SKM-1 treated with dmso at 0.1 percent for 144 hours (cell line): Measurements from ENCODE around the gene GPAT3.
A peak's percentile ranks its signal among the peaks of the same experiment; 100 is the strongest.
"Not testable (repeated sequence)": the region's sequence is repeated elsewhere in the genome, so short reads cannot be mapped to it uniquely, and the experiment has no call there.

Source experiments
- DNase-seq: peaks from one replicate; lab custom pipeline; 2025; ENCODE audit not compliant: unreplicated experiment; lab: John Stamatoyannopoulos, UW

GPAT3 gene

DNA sequence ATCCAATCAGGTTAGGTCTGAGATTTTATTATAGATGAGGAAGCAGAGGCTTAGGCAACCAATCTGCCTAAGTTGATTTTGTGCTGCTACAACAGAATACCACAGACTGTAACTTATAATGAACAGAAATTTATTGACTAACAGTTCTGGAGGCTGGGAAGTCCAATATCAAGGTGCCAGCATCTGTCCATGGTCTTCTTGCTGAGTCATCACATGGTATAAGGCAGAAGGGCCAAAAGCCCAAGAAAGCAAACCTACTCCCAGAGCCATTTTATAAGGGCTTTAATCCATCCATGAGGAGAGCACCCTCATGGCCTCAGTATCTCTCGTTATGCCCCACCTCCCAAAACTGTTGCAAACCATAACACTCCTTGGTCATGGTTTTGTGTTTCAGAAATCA, 55.8 kb downstream of the GPAT3 start:
- no peak for DNase-seq

DNA sequence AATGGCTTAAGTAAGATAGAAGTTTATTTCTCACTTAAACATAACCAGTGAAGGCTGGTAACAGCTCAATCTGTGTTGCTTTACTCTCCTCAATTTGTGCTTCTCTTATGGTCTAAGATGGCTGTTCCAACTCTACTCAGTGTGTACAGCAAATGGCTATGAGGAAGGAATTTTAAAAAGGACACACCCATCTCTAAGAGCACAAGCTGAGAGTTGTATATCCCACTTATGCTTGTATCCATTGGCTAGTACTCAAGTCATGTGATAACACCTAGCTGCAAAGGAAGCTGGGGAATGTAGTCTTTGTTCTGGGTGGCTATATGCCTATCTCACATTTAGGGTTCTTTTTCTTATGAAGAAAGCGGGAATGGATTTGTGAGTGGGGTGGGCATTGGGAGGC, 63.3 kb downstream of the GPAT3 start:
- DNase-seq = peak; percentile 14

DNA sequence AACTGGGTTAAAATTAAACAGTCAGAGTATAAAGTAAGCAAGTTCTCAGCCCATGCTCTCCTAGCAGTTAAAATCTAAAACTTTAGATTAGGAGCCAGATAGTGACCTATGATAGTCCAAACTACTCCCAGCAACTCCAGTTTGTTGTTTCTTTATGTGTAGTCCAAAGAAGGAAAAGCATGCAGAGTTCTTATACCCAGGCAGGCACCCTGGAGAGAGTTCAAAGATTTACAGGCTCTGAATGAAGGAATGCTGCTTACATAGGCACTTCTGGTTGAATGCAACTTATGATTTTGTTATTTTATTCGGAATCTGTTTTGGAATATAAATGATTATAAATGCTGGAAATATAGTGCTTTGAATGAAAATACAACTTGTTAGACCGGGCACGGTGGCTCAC, 67.2 kb downstream of the GPAT3 start:
- DNase-seq = no peak

DNA sequence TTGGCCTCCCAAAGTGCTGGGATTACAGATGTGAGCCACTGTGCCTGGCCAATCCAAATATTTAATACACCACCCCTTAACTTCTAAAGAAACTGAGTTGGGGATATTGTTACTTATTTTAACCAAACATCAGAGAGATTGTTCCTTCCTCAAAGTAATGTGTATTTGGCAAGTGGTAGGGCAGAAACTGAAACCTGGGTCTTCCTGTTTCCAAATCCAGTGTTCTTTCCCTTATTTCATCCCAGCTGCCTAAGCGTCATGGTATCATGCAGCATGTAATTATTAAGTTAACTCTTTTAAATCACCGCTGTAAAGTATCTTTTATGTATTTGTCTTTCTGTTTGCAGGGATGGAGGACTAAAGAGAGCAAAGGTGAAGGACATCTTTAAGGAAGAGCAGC, 68.4 kb downstream of the GPAT3 start:
- no peak for DNase-seq

DNA sequence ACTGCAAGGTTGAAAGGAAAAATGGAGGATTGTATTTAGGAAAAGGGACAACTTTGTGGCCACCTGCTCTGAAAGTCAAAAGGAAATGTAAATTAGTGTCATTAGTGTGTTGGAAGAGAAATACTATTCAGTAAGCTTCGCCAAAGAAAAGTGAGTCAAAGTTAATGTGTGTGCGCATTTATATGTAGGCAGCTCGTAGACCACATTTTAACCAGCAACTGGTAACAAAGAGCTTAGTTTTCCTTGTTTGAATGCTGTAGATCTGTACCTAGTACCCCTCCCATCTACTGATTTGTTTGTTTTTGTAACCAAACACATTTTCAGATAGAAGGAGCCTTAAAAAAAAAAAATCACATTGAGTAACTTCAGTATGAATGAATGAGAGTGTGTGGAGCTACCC, 69.3 kb downstream of the GPAT3 start:
- DNase-seq = no peak

DNA sequence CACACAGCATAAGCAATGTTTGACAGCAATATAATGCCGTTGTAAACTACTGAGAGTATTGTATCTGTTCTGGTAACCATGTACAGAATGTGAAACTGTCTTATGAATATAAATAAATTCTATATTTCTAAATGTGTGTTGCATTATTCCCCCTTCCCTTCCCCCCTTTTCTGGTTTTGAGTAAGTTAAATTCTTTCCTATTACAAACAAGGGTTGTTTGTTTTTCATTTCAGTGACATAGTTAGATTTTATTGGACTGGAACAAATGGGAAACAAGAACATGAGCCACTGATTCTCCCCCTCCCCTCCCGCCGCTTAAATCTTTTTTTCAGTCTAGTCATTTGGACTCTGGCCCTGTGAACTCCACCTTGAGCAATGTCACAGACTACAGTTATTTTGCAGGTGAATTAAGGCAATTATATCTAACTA, 69.8 kb downstream of the GPAT3 start:
- DNase-seq = no peak

DNA sequence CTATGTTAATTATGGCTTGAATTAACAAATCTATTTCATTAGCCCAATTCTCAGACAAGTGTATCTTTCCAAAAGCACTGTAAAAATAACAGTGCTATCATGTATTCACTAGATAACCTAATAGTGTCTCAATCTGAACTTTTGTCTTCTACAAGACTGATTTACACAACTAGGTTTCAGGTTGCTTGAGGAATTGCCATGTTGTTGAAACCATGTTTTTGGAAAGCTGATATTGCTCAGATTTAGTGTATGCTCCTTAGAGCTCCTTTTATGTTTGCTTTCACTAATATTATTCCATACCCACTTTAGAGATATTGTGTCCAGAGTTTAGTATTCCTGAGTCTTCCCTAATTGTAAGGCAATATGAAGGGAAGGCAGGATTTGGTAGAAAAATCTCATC, 70.6 kb downstream of the GPAT3 start:
- DNase-seq = no peak

DNA sequence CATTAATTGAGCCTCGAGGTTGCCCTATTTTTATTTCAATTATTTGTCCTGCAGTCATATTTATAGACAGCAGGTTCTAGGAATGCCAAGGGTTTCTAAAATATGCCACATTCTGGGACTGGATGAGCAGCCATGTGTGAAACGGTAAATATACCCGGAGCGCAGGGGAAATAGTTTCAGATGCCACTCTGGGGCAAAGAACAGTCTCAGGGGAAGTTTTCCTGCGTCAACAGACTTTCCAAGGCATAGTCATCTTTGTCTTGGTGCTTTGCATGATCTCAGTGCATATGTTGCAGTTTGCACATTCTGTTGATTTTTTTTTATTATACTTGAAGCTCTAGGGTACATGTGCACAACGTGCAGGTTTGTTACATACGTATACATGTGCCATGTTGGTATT, 71.0 kb downstream of the GPAT3 start:
- no peak for DNase-seq

DNA sequence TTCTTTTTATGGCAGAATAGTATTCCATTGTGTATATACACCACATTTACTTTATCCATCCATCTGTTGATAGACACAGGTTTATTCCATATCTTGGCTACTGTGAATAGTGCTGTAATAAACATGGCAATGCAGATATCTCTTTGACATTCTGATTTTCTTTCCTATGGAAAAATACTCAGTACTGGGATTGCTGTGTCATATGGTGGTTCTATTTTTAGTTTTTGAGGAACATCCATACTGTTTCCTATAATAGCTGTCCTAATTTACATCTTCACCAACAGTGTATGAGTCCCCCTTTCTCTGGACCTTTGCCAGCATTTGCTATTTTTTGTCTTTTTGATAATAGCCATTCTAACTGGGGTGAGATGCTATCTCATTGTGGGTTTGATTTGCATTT, 73.5 kb downstream of the GPAT3 start:
- DNase-seq = no peak

DNA sequence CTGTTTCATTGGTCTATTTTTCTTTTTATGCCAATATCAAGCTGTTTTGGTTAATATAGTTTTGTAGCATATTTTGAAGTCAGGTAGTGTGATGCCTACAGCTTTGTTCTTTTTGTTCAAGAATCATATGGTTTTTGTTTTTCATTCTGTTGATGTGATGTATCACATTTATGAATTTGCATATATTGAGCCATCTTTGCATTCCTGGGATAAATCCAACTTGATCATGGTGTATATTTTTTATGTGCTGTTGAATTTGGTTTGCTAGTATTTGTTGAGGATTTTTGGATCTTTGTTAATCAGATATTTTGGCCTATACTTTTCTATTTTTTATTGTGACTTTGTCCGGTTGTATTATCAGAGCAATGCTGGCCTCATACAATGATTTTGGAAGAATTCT, 74.8 kb downstream of the GPAT3 start:
- DNase-seq = no peak

DNA sequence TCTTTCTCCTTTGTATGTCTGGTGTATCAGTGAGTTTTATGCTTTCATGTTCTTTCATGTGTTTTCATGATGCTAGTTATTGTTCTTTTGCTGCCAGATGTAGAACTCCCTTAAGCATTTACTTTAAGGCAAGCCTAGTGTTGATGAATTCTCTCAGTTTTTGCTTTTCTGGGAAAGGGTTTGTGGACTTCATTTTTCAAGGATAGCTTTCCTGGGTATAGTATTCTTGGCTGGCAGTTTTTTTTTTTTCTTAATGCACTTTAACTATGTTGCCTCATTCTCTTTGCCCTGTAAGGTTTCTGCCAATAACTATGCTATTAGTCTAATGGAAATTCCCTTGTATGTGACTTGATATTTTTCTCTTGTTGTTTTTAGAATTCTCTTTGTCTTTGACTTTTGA, 77.1 kb downstream of the GPAT3 start:
- DNase-seq = no peak

DNA sequence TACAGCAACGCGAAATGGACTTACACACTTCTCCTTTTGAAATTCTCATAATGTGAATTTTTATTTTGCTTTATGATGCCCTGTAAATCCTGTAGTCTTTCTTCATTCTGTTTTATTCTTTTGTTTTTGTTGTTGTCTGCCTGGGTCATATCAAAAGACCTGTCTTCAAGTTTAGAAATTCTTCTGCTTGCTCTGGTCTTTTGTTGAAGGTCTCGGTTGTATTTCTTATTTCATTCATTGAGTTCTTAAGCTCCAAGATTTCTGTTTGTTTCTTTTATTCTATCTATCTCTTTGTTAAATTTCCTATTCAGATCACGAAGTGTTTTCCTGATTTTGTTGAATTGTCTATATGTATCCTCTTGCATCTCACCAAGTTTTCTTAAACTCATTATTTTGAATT, 78.1 kb downstream of the GPAT3 start:
- DNase-seq = no peak

DNA sequence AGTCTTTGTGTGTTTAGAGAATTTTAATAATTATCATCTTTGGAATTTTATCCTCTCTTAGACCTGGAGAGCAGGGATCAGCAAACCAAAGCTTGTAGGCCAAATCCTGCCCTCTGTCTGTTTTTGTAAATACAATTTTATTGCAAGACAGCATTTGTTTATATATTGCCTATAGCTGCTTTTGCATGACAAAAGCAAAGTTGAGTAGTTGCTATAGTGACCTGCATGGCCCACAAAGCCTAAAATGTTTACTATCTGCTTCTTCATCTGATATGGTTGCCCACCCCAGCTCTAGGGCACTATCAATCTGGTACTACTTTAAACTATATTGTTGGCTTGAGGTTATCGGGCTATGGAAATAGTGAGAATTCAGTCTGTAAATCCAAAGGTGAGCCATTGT, 80.3 kb downstream of the GPAT3 start:
- no peak for DNase-seq

DNA sequence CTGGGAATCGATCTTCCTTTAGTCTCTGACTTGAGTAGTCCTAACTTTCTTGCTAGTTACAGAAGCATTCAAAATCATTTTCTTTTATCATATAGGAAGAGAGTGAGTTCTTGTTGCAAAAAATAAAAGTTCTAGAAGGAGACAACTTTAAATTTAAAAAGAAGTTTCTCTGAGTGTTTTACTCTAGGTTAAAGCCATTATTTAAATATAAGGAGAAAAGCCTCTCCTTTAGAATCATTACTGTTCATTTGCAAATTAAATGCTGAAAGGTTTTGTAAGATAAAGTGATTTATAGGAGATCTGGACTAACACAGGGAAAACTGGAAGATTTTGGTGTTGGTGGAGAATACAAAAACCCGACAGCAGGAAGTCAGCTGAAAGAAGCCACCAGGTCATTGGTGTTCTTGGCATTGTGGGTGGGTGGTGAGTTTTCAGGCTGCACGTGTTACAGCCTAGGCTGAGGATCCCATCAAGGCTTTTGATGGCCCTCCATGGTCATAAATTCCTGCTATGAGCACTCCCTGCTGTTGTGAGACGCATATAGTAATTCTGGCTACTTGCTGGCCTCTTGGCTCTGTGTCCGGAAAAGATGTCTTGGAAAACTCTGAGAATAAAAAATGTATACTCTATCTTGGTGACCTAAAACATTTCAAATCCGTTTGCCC, 81.6 kb downstream of the GPAT3 start:
- DNase-seq = no peak

DNA sequence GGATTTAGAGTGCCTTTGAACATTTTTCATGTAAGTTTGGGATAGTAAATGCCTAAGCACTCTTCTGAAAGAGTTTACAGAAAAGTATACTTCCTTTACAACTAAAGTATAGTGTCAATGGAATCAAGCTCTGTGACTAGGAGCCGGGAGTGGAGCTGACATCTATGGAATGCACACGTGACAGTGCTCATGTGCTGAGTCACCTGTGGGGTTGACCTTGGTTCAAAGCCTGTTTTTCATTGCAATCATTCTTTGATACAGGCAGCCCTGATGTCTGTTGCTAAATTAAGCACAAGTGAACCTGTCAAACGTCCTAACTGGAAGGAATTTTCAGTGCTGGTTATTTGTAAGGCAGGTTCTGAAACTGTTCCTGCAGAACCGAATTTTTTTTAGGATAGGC, 82.5 kb downstream of the GPAT3 start:
- DNase-seq = no peak

DNA sequence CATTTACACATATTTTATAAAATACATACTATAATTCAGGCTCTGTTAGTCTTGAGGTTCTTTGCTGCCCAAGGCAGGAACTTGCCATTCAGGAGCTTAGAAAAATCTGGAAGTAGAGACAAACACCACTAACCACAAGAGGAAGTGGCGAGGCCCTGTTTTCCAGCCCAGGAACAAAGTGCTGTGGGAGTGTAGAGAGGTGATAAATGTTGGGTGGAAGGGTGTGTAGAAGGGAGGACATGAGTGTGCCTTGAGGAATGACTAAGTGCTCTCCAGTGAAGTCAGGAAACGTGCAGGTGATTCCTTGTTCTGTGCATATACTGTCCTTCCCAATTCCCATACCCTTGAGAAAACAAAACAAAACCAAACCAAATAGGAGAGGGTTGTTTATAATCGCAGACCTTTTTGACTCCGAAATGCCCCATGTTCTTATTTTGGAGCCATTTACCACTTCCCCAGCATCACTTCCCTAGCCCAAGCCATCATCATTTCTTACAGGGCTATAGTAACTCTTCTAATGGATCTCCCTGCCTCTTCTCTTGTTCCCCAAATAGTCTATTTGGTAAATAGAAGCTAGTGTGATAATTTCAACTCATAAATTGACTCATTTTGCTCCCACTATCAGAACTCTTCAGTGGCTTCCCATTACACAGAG, 83.2 kb downstream of the GPAT3 start:
- DNase-seq = peak; percentile 62

DNA sequence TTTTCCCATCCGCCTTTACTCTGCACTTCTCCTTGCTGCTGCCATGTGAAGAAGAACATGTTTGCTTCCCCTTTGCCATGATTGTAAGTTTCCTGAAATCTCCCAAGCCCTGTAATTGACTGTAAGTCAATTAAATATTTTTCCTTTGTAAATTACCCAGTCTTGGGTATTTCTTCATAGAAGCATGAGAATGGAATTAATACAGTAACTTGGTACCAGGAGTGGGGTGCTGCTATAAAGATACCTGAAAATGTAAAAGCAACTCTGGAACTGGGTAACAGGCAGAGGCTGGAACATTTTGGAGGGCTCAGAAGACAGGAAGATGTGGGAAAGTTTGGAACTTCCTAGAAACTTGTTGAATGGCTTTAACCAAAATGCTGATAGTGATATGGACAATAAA, 86.2 kb downstream of the GPAT3 start:
- DNase-seq = not testable (repeated sequence)

DNA sequence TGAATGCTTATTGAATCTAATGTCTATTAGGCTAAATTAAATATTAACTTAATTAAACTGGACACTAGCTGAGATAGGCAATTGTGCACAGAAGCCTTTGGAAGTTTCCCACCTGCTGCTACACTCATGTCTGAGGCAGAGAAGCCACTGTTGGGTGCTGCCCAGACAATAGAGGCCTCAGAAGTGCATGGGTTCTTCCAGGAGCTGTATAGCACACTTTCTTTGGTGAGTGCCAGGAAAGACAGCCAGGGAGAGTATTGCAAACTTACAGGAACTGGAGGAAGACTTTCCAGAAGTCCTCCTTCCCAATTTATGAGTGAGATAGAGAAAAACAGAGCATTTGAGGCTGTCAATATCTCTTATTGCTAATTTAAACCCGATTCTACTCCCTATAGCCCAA, 89.9 kb downstream of the GPAT3 start:
- no peak for DNase-seq

DNA sequence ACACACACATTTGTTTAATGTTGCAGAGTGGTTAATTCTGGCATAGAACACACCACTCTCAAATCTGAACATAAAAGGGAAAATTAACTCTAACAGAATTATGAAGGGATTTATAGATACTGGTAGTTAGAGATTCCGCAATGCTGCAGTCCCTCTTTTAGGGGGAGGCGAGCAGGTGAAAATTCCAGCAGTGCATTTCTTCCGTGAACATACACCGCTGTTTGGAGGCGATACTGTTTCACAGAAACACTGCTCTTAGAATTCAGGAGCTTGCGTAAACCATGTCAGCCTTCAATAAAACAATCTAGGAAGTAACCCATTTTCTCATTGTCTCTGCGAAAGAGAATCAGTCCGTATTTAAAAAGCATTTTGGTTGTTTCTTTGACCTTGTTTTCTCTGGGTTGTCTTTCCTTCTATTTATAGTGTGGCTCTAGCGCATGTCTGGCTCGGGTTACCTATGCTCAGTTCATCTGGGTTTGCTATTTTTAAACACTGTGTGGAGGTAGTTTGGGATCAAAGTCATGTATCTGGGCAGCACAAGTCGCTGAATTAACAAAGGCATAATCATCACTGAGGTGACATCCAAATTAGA, 90.4 kb downstream of the GPAT3 start:
- no peak for DNase-seq

DNA sequence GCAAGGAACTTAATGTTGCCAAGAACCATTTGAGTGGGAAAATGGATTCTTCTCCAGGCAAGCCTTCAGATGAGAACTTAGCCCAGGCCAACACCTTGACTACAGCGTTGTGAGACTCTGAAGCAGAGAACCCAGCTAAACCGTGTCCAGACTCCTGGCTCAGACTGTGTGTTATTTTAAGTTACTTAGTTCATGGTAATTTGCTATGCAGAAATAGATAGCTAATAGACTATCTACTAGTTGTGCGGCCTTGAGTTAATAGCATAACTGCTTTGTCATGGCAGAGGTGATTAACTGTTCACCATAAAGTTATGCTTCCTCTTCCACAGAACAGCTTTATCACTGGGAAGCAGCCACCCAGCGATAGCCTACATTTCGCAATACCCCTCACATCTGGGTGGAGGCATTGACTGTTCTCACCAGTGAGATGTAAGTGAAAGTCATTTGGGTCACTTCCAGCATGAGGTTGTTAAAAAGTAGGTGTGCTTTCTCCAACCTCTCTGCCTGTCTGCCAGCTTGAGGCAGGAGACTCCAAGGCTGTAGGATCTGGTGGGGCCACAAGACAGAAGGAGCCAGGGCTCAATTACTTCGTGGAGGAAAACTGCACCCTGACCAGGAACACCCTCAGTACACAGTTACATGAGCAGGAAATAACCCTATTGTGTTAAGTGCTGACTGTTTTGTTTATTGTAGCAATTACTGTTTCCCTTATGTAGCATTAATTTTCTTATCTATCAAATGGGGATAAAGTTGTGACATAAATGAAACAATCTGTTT, 94.2 kb downstream of the GPAT3 start:
- DNase-seq = peak; percentile 92

DNA sequence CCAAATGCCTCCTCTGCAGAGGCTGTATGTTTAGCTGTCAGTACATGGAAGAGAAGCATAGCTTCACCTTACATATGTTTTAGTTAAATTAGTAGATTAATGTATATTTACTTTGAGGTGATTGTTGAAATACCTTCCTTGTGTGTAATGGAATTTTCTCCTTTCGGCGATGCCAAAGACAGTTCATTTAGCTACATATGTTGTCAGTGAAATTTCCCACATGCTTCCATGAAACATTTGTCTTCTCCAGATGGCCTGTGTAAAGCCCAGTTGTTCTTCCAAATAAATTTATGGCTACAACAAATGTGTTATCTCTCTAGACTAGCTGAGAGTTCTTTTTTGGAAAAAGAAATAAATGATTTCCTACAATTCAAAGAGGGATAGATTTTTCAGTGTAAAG, 95.2 kb downstream of the GPAT3 start:
- DNase-seq = no peak

DNA sequence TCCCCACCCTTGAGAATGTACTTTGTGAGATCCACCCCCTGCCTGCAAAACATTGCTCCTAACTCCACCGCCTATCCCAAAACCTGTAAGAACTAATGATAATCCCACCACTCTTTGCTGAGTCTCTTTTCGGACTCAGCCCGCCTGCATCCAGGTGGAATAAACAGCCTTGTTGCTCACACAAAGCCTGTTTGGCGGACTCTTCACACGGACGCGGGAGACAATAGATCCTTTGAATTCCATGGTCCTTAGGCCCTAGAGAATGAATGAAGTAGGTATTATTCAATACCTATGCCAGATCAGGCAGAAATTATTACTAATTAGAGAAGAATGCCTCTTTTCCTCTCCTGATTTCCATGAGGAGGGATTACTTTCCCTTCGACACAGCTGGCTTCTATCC, 101.0 kb downstream of the GPAT3 start:
- DNase-seq = no peak
